Memory B cell (primary cell): ENCODE results near the gene TRIM37.

Experiments used
- ATAC-seq: fragments of 150-1000 bp; cut with Tn5 transposase; 2 replicates; pipeline ENCODE4 v1.10.0; 2021; ENCODE audit warnings: low read depth, mild to moderate bottlenecking, moderate library complexity
- DNase-seq, 2 donors: peaks; one replicate each; pipeline ENCODE4 v3.0.0; 2022; ENCODE audit warnings: low spot score in 2 of 2
- H3K27ac Mint-ChIP-seq: one replicate; pipeline ENCODE4 v1.8.0; 2022; ENCODE audit warnings: mild to moderate bottlenecking, moderate library complexity, mixed read lengths
- H3K27me3 Mint-ChIP-seq: one replicate; pipeline ENCODE4 v1.8.0; 2022; ENCODE audit warnings: mixed read lengths
- H3K36me3 Mint-ChIP-seq: one replicate; pipeline ENCODE4 v1.8.0; 2022; ENCODE audit warnings: mild to moderate bottlenecking, mixed read lengths
- H3K4me1 Mint-ChIP-seq: one replicate; pipeline ENCODE4 v1.8.0; 2022; ENCODE audit warnings: mixed read lengths
- H3K4me3 Mint-ChIP-seq: one replicate; pipeline ENCODE4 v1.8.0; 2022; ENCODE audit warnings: mild to moderate bottlenecking, moderate library complexity, mixed read lengths
- H3K9me3 Mint-ChIP-seq: one replicate; pipeline ENCODE4 v1.8.0; 2022; ENCODE audit warnings: mixed read lengths

Gene TRIM37

GRCh38 chr17:58947824-58948223, 158.9 kb downstream of the TRIM37 start:
- Mint-ChIP-seq H3K36me3 (peaks cover 13% of the 10 kb centered on the region), H3K27me3 (peaks cover 2% of the 10 kb centered on the region), H3K9me3 (peaks cover 19% of the 10 kb centered on the region), H3K27ac (no peak overlapping the region), H3K4me1 (peaks cover 5% of the 10 kb centered on the region), H3K4me3 (no peak overlapping the region)
- no peak for ATAC-seq
- DNase-seq = no peak

- Mint-ChIP-seq H3K9me3 (peaks cover 19% of the 10 kb centered on the region), H3K4me3 (no peak overlapping the region), H3K27me3 (peaks cover 2% of the 10 kb centered on the region), H3K4me1 (peaks cover 5% of the 10 kb centered on the region), H3K27ac (no peak overlapping the region), H3K36me3 (peaks cover 13% of the 10 kb centered on the region)
- DNase-seq (no peak), ATAC-seq (no peak)
These were observed 159.3 kb downstream of the TRIM37 start for GRCh38 chr17:58947411-58947810.

GRCh38 chr17:58944166-58944565, 162.5 kb downstream of the TRIM37 start:
- DNase-seq (no peak), ATAC-seq (no peak)
- H3K36me3 Mint-ChIP-seq = peaks cover 7% of the 10 kb centered on the region
- peaks cover 2% of the 10 kb centered on the region for H3K27me3 Mint-ChIP-seq
- H3K4me3 Mint-ChIP-seq = no peak overlapping the region
- peaks cover 12% of the 10 kb centered on the region for H3K9me3 Mint-ChIP-seq
- peaks cover 5% of the 10 kb centered on the region for H3K4me1 Mint-ChIP-seq
- no peak overlapping the region for H3K27ac Mint-ChIP-seq

GRCh38 chr17:58936295-58936694, 170.4 kb downstream of the TRIM37 start:
- Mint-ChIP-seq H3K4me1 (no peaks in the 10 kb centered on the region), H3K27ac (no peak overlapping the region), H3K27me3 (no peaks in the 10 kb centered on the region), H3K36me3 (no peaks in the 10 kb centered on the region), H3K4me3 (no peak overlapping the region), H3K9me3 (no peaks in the 10 kb centered on the region)
- DNase-seq (no peak), ATAC-seq (no peak)

- Mint-ChIP-seq H3K36me3 (no peaks in the 10 kb centered on the region), H3K4me3 (no peak overlapping the region), H3K4me1 (no peaks in the 10 kb centered on the region), H3K27me3 (peaks cover 3% of the 10 kb centered on the region), H3K27ac (no peak overlapping the region), H3K9me3 (no peaks in the 10 kb centered on the region)
- ATAC-seq (no peak), DNase-seq (no peak)
These were observed 173.7 kb downstream of the TRIM37 start for GRCh38 chr17:58932956-58933355.
